ENCODE measurements around the gene FBP2.

- TF ChIP-seq CTCF (IDR thresholded peaks at IDR 0.05) = no peak
- no peak for TF ChIP-seq POLR2A (IDR thresholded peaks at IDR 0.05)
Measured at GRCh38 chr9:94619026-94619425, 25.4 kb upstream of the FBP2 start.

Data from adrenal gland (tissue), 5 donors.